K562 (cell line): ENCODE results near the gene RINL. TPM values are rescaled to one million over a fixed set of nuclear protein-coding genes. Genes with fewer than 3 reads are reported as not detected.

Source experiments
- AFF1 ChIP-seq, 2 experiments: fragments of 450-650 bp; IDR thresholded peaks; 2 replicates each; pipeline ENCODE4 v1.6.1; 2018; ENCODE audit warnings: mild to moderate bottlenecking in 2 of 2, low read depth in 1 of 2; ENCODE audit not compliant: partially characterized antibody in 2 of 2
- ARHGAP35 ChIP-seq: fragments of 450-650 bp; IDR thresholded peaks from 2 replicates; pipeline ENCODE4 v1.6.1; 2018; ENCODE audit not compliant: partially characterized antibody
- BCLAF1 ChIP-seq, 2 experiments: fragments of 450-650 bp in 1 of 2; IDR thresholded peaks; 2 replicates each; pipeline ENCODE4 v1.6.1; 2011 to 2017; ENCODE audit warnings: low read depth in 2 of 2, antibody characterized with exemption in 1 of 2, borderline replicate concordance in 1 of 2, low read length in 1 of 2, mild to moderate bottlenecking in 1 of 2, mixed read lengths in 1 of 2; ENCODE audit not compliant: control insufficient read depth in 1 of 2
- CREB3L1 ChIP-seq: fragments of 450-650 bp; IDR thresholded peaks from 2 replicates; pipeline ENCODE4 v1.6.1; 2014; ENCODE audit warnings: low read depth, mild to moderate bottlenecking, moderate library complexity, borderline replicate concordance
- FOXA1 ChIP-seq: fragments of 450-650 bp; IDR thresholded peaks from 2 replicates; pipeline ENCODE4 v1.6.1; 2016; ENCODE audit warnings: mild to moderate bottlenecking, borderline replicate concordance
- HDAC2 ChIP-seq: fragments of 450-650 bp; IDR thresholded peaks from 2 replicates; pipeline ENCODE4 v1.6.1; 2016; ENCODE audit warnings: mild to moderate bottlenecking
- KLF16 ChIP-seq: IDR thresholded peaks from 2 replicates; pipeline ENCODE4 v1.6.1; 2016; ENCODE audit warnings: antibody characterized with exemption
- MBD2 ChIP-seq: sonication (generic); IDR thresholded peaks from 2 replicates; pipeline ENCODE4 v1.6.1; 2016; ENCODE audit warnings: low read depth, borderline replicate concordance
- NELFE ChIP-seq: IDR thresholded peaks from 2 replicates; pipeline ENCODE4 v1.6.1; 2011; ENCODE audit warnings: mild to moderate bottlenecking; ENCODE audit not compliant: insufficient read depth, insufficient read length
- NONO ChIP-seq, 2 experiments: fragments of 200-400 bp in 1 of 2; fragments of 450-650 bp in 1 of 2; formaldehyde crosslinking in 1 of 2; IDR thresholded peaks; 2 replicates each; pipeline ENCODE4 v1.6.1; 2017; ENCODE audit warnings: low read depth in 2 of 2, mild to moderate bottlenecking in 2 of 2, moderate library complexity in 2 of 2, low read length in 1 of 2
- NR0B1 ChIP-seq: fragments of 450-650 bp; IDR thresholded peaks from one replicate; pipeline ENCODE4 v1.6.1; 2018; ENCODE audit warnings: mild to moderate bottlenecking, moderate library complexity; ENCODE audit not compliant: partially characterized antibody
- PHF21A ChIP-seq: fragments of 450-650 bp; IDR thresholded peaks from 2 replicates; pipeline ENCODE4 v1.6.1; 2017; ENCODE audit warnings: low read depth, borderline replicate concordance
- SIN3A ChIP-seq, 2 experiments: fragments of 150-350 bp in 1 of 2; IDR thresholded peaks; 2 replicates each; pipeline ENCODE4 v1.6.1; 2011 to 2016; ENCODE audit warnings: borderline replicate concordance in 2 of 2, low read depth in 2 of 2, low read length in 2 of 2, mild to moderate bottlenecking in 2 of 2, moderate library complexity in 2 of 2; ENCODE audit not compliant: control insufficient read depth in 1 of 2
- TBL1XR1 ChIP-seq, 2 experiments: IDR thresholded peaks; 2 replicates each; pipeline ENCODE4 v1.6.1; 2012; ENCODE audit warnings: improper control_type of control experiment in 2 of 2, low read length in 2 of 2, mild to moderate bottlenecking in 1 of 2
- ZFPM2 ChIP-seq: fragments of 250-450 bp; sonication (Bioruptor Pico); IDR thresholded peaks from 2 replicates; pipeline ENCODE4 v1.5.1; 2022; ENCODE audit warnings: mild to moderate bottlenecking
- ZNF561 ChIP-seq: fragments of 450-650 bp; formaldehyde crosslinking; conservative IDR thresholded peaks from 2 replicates; pipeline ENCODE4 v1.4.0; 2020; ENCODE audit warnings: mild to moderate bottlenecking, moderate library complexity
- polyA plus RNA-seq, 8 experiments: library from polyadenylated mRNA; depleted of rRNA in 4 of 8; stranded (reverse) in 5 of 8; unstranded in 3 of 8; fragments of >200 nt; fragmentation: Nextera tagmentation in 2 of 8; fragmentation: Illumina TruSeq in 1 of 8; extraction: Ambion mirVana in 2 of 8; extraction: Trizol in 1 of 8; gene quantifications; 2 replicates each; pipeline versions ENCODE4 v1.2.1 to v1.2.3, GENCODE V29; 2011 to 2014; ENCODE audit warnings: inconsistent platforms in 1 of 8, missing spikeins in 1 of 8
- total RNA-seq, 7 experiments: library from RNA; depleted of rRNA in 6 of 7; stranded (reverse); fragments of >200 nt in 6 of 7; fragmentation: Illumina TruSeq in 2 of 7; extraction: Trizol in 2 of 7; gene quantifications; 2 replicates each; pipeline versions ENCODE4 v1.2.1 to v1.2.3, GENCODE V29; 2011 to 2021; ENCODE audit warnings: low replicate concordance in 1 of 7

The RINL gene
- total and polyA plus RNA-seq, 9 of the 15 experiments (the other 6 are each of a cell fraction or from before 2014, with no cell fraction given): 0.82 to 10.9 (median 4.9) TPM

GRCh38 chr19:38899447-38900201 is 21.5 kb upstream of the RINL start, which contains the start of the genes NFKBIB and SIRT2 (continued):
- TF ChIP-seq CREB3L1 (peak; percentile 96), AFF1 (IDR thresholded peaks at IDR 0.05; ENCODE audit: low read depth in 1 of 2, partially characterized antibody in 2 of 2) (peak in 1 of 2 experiments; percentile 95), NR0B1 (no peak), PHF21A (no peak), ZFPM2 (CRISPR knock-in tag) (0 out of 2 replicates have a peak, but pooled peaks have one; percentile 25), MBD2 (peak; percentile 99), NONO (IDR thresholded peaks at IDR 0.05; ENCODE audit: low read depth in 2 of 2, low read length in 1 of 2) (0 out of 4 replicates have a peak, but pooled peaks of 1 of the 2 experiments have one; percentile 49), NELFE (no peak), KLF16 (0 out of 2 replicates have a peak, but pooled peaks have one; percentile 24), SIN3A (IDR thresholded peaks at IDR 0.05; ENCODE audit: borderline replicate concordance in 2 of 2, control insufficient read depth in 1 of 2, low read depth in 2 of 2, low read length in 2 of 2) (peak; percentile 58 to 82; a peak in 2 of 4 replicates), BCLAF1 (IDR thresholded peaks at IDR 0.05; ENCODE audit: borderline replicate concordance in 1 of 2, control insufficient read depth in 1 of 2, low read depth in 2 of 2, low read length in 1 of 2) (no peak), FOXA1 (no peak), ARHGAP35 (no peak), ZNF561 (CRISPR knock-in tag) (no peak), HDAC2 (no peak; the same call in 1 of the 2 replicates), TBL1XR1 (IDR thresholded peaks at IDR 0.05; ENCODE audit: low read length in 2 of 2) (peak; percentile 10 to 78; a peak in 2 of 4 replicates)
